ENCODE measurements around the gene POLR2B. TPM values are rescaled to one million over a fixed set of nuclear protein-coding genes. Genes with fewer than 3 reads are reported as not detected.
"Not testable (repeated sequence)": the region's sequence is repeated elsewhere in the genome, so short reads cannot be mapped to it uniquely, and the experiment has no call there.

POLR2B gene
- total RNA-seq, 1 experiment from 2014 or later: 101 TPM

GRCh38 chr4:57042711-57043169, 64.0 kb downstream of the POLR2B start:
- Mint-ChIP-seq H3K27ac (ENCODE audit: low read depth, unreplicated experiment) (no peak overlapping the region), H3K4me1 (ENCODE audit: insufficient read depth, unreplicated experiment) (peaks cover 28% of the 10 kb centered on the region), H3K9me3 (ENCODE audit: unreplicated experiment) (peaks cover 6% of the 10 kb centered on the region), H3K4me3 (ENCODE audit: unreplicated experiment) (no peak overlapping the region), H3K36me3 (ENCODE audit: insufficient read depth, unreplicated experiment) (no peaks in the 10 kb centered on the region), H3K27me3 (ENCODE audit: insufficient read depth, unreplicated experiment) (no peaks in the 10 kb centered on the region)
- intact Hi-C loops (cut with micrococcal nuclease): no loop called here
- BruUV-seq (replicated peaks): no TSS peak
- ChIA-PET CTCF (interaction anchor here (0.7 to 9.8 kb wide), 2 partner anchors 122 to 155 kb away, joined by 3 to 213 read pairs; no protein-coding TSS in a partner anchor), POLR2A (no interaction called here)
- TF ChIP-seq CTCF (IDR thresholded peaks at IDR 0.05; ENCODE audit: unreplicated experiment): no peak
- no peak for DNase-seq (ENCODE audit: unreplicated experiment)

- ChIA-PET CTCF (interaction anchor here (0.6 to 0.7 kb wide), 2 partner anchors 50 to 120 kb away, joined by 3 read pairs; no protein-coding TSS in a partner anchor), POLR2A (no interaction called here)
- Mint-ChIP-seq H3K36me3 (ENCODE audit: insufficient read depth, unreplicated experiment) (no peaks in the 10 kb centered on the region), H3K4me3 (ENCODE audit: unreplicated experiment) (no peak overlapping the region), H3K27me3 (ENCODE audit: insufficient read depth, unreplicated experiment) (no peaks in the 10 kb centered on the region), H3K4me1 (ENCODE audit: insufficient read depth, unreplicated experiment) (peaks cover 23% of the 10 kb centered on the region), H3K27ac (ENCODE audit: low read depth, unreplicated experiment) (no peak overlapping the region), H3K9me3 (ENCODE audit: unreplicated experiment) (peaks cover 6% of the 10 kb centered on the region)
- no peak for DNase-seq (ENCODE audit: unreplicated experiment)
- intact Hi-C loops (cut with micrococcal nuclease): no loop called here
- TF ChIP-seq CTCF (IDR thresholded peaks at IDR 0.05; ENCODE audit: unreplicated experiment): no peak
- no TSS peak for BruUV-seq (replicated peaks)
These were observed 64.9 kb downstream of the POLR2B start for GRCh38 chr4:57043347-57044251.

- Mint-ChIP-seq H3K36me3 (ENCODE audit: insufficient read depth, unreplicated experiment) (no peaks in the 10 kb centered on the region), H3K4me1 (ENCODE audit: insufficient read depth, unreplicated experiment) (peaks cover 28% of the 10 kb centered on the region), H3K27ac (ENCODE audit: low read depth, unreplicated experiment) (no peak overlapping the region), H3K27me3 (ENCODE audit: insufficient read depth, unreplicated experiment) (no peaks in the 10 kb centered on the region), H3K4me3 (ENCODE audit: unreplicated experiment) (no peak overlapping the region), H3K9me3 (ENCODE audit: unreplicated experiment) (peaks cover 6% of the 10 kb centered on the region)
- TF ChIP-seq CTCF (IDR thresholded peaks at IDR 0.05; ENCODE audit: unreplicated experiment): no peak
- intact Hi-C loops (cut with micrococcal nuclease): no loop called here
- ChIA-PET POLR2A (no interaction called here), CTCF (interaction anchor here (0.6 kb wide), 1 partner anchor 49 kb away, joined by 3 read pairs; no protein-coding TSS in a partner anchor)
- no TSS peak for BruUV-seq (replicated peaks)
- DNase-seq (ENCODE audit: unreplicated experiment): no peak
These were observed 65.6 kb downstream of the POLR2B start for GRCh38 chr4:57044279-57044678.

- no peaks in the 10 kb centered on the region for H3K27me3 Mint-ChIP-seq (ENCODE audit: insufficient read depth, unreplicated experiment)
- BruUV-seq (replicated peaks): no TSS peak
- peaks cover 23% of the 10 kb centered on the region for H3K4me1 Mint-ChIP-seq (ENCODE audit: insufficient read depth, unreplicated experiment)
- POLR2A ChIA-PET: no interaction called here
- no peak for TF ChIP-seq CTCF (IDR thresholded peaks at IDR 0.05; ENCODE audit: unreplicated experiment)
- no peak for DNase-seq (ENCODE audit: unreplicated experiment)
- CTCF ChIA-PET: no interaction called here
- H3K36me3 Mint-ChIP-seq (ENCODE audit: insufficient read depth, unreplicated experiment): no peaks in the 10 kb centered on the region
- peaks cover 6% of the 10 kb centered on the region for H3K9me3 Mint-ChIP-seq (ENCODE audit: unreplicated experiment)
- intact Hi-C loops (cut with micrococcal nuclease): no loop called here
- H3K4me3 Mint-ChIP-seq (ENCODE audit: unreplicated experiment): no peak overlapping the region
- H3K27ac Mint-ChIP-seq (ENCODE audit: low read depth, unreplicated experiment): no peak overlapping the region
These were observed 66.3 kb downstream of the POLR2B start for GRCh38 chr4:57044996-57045395.

GRCh38 chr4:57047046-57047445, 68.3 kb downstream of the POLR2B start:
- H3K4me1 Mint-ChIP-seq (ENCODE audit: insufficient read depth, unreplicated experiment): peaks cover 22% of the 10 kb centered on the region
- BruUV-seq (replicated peaks); H3K9me3 Mint-ChIP-seq (ENCODE audit: unreplicated experiment); H3K36me3 Mint-ChIP-seq (ENCODE audit: insufficient read depth, unreplicated experiment); intact Hi-C loops (cut with micrococcal nuclease); DNase-seq (ENCODE audit: unreplicated experiment); H3K27ac Mint-ChIP-seq (ENCODE audit: low read depth, unreplicated experiment); H3K27me3 Mint-ChIP-seq (ENCODE audit: insufficient read depth, unreplicated experiment); H3K4me3 Mint-ChIP-seq (ENCODE audit: unreplicated experiment): not testable (repeated sequence)
- POLR2A ChIA-PET: interaction anchor here (1.4 kb wide), 1 partner anchor 28 kb away, joined by 3 read pairs; no protein-coding TSS in a partner anchor
- CTCF ChIA-PET: interaction anchor here (0.6 to 2.5 kb wide), 3 partner anchors 9 to 116 kb away, joined by 3 to 24 read pairs (median 6); no protein-coding TSS in a partner anchor

All from MCF 10A (cell line).